HCT116 (cell line): ENCODE results near the gene TAB3. TPM values are rescaled to one million over a fixed set of nuclear protein-coding genes. Genes with fewer than 3 reads are reported as not detected.

Experiments
- ATAC-seq: fragments of 200-7000 bp; cut with Tn5 transposase; 2 replicates; pipeline ENCODE4 v1.9.1; 2020; ENCODE audit warnings: mild to moderate bottlenecking, moderate library complexity
- BruUV-seq: library from RNA; stranded (reverse); fragments of 400-500 nt; replicated peaks from 2 replicates; lab custom pipeline; 2021; lab: Mats Ljungman, UMichigan
- CTCF ChIA-PET: fragments of 300-600 bp; sonication (Branson Sonifier 250); formaldehyde crosslinking; loops from one replicate; lab custom pipeline; 2021; ENCODE audit warnings: antibody characterized with exemption; lab: Charles Lee
- POLR2A ChIA-PET: fragments of 300-600, 350-600 bp; sonication (Branson Sonifier 250); formaldehyde crosslinking; loops from one replicate; lab custom pipeline; 2021; ENCODE audit warnings: antibody characterized with exemption; lab: Charles Lee
- RAD21 ChIA-PET, 2 experiments: fragments of 300-600 bp; sonication (Branson Sonifier 250); formaldehyde crosslinking; loops; one replicate each; lab custom pipeline; 2023; ENCODE audit warnings: low total read pairs in 2 of 2; ENCODE audit not compliant: uncharacterized antibody in 2 of 2, unreplicated experiment in 2 of 2, low non-redundant PET in 1 of 2; lab: Charles Lee
- DNase-seq: peaks from one replicate; pipeline ENCODE4 v3.0.0-alpha.2; 2010; ENCODE audit warnings: low read depth, low spot score
- H2AFZ ChIP-seq: fragments of 200-600 bp; shearing (Covaris generic), sonication (generic); 2 replicates; pipeline ENCODE4 v1.6.1; 2017; ENCODE audit warnings: low read depth, mixed run types, mixed read lengths, antibody characterized with exemption, low read length; ENCODE audit not compliant: poor library complexity, severe bottlenecking
- H3K27ac ChIP-seq: 2 replicates; pipeline ENCODE4 v1.5.1; 2012; ENCODE audit warnings: low read depth, low read length
- H3K27me3 ChIP-seq: fragments of 200-600 bp; sonication (generic); 2 replicates; pipeline ENCODE4 v1.6.1; 2016; ENCODE audit warnings: mixed run types, low read length, mixed read lengths; ENCODE audit not compliant: insufficient read depth
- H3K36me3 ChIP-seq, 2 experiments: fragments of 200-500 bp in 1 of 2; fragments of 200-600 bp in 1 of 2; sonication (Bioruptor generic) in 1 of 2; sonication (generic) in 1 of 2; 2 replicates each; pipeline versions ENCODE4 v1.5.1 to v1.6.1; 2014 to 2016; ENCODE audit warnings: low read length in 2 of 2, inconsistent platforms in 1 of 2, mixed read lengths in 1 of 2, mixed run types in 1 of 2; ENCODE audit not compliant: insufficient read depth in 2 of 2, control insufficient read depth in 1 of 2
- H3K4me1 ChIP-seq, 2 experiments: fragments of 200-600 bp in 1 of 2; sonication (generic) in 1 of 2; 2 replicates each; pipeline versions ENCODE4 v1.5.1 to v1.6.1; 2012 to 2017; ENCODE audit warnings: low read length in 2 of 2, inconsistent platforms in 1 of 2, mild to moderate bottlenecking in 1 of 2, mixed read lengths in 1 of 2, mixed run types in 1 of 2, moderate library complexity in 1 of 2; ENCODE audit not compliant: insufficient read depth in 2 of 2, control insufficient read depth in 1 of 2
- H3K4me2 ChIP-seq: fragments of 200-600 bp; sonication (generic); 2 replicates; pipeline ENCODE4 v1.6.1; 2017; ENCODE audit warnings: mixed run types, low read length, mixed read lengths
- H3K4me3 ChIP-seq, 2 experiments: fragments of 200-600 bp in 1 of 2; sonication (generic) in 1 of 2; replicated peaks in 1 of 2; 2 replicates each; pipeline ENCODE4 v1.5.1; 2011 to 2016; ENCODE audit warnings: low read length in 2 of 2, control low read depth in 1 of 2, low read depth in 1 of 2, mild to moderate bottlenecking in 1 of 2, mixed read lengths in 1 of 2, mixed run types in 1 of 2
- H3K79me2 ChIP-seq: fragments of 200-600 bp; sonication (generic); 2 replicates; pipeline ENCODE4 v1.6.1; 2017; ENCODE audit warnings: mild to moderate bottlenecking, mixed run types, low read length, moderate library complexity, mixed read lengths; ENCODE audit not compliant: insufficient read depth
- H3K9ac ChIP-seq: fragments of 200-600 bp; sonication (generic); 2 replicates; pipeline ENCODE4 v1.6.1; 2016; ENCODE audit warnings: low read length, mixed read lengths
- H3K9me2 ChIP-seq: fragments of 200-600 bp; sonication (generic), shearing (Covaris generic); 2 replicates; pipeline ENCODE4 v1.6.1; 2017; ENCODE audit warnings: mixed run types, mild to moderate bottlenecking, moderate library complexity; ENCODE audit not compliant: insufficient read depth
- H3K9me3 ChIP-seq, 2 experiments: fragments of 200-500 bp in 1 of 2; fragments of 200-600 bp in 1 of 2; sonication (Bioruptor generic) in 1 of 2; sonication (generic) in 1 of 2; 2 replicates each; pipeline ENCODE4 v1.6.1; 2014 to 2017; ENCODE audit warnings: low read length in 2 of 2, mixed read lengths in 2 of 2, inconsistent platforms in 1 of 2, low read depth in 1 of 2, mild to moderate bottlenecking in 1 of 2, mixed run types in 1 of 2, moderate library complexity in 1 of 2; ENCODE audit not compliant: control insufficient read depth in 1 of 2, insufficient read depth in 1 of 2
- H4K20me1 ChIP-seq: fragments of 200-600 bp; sonication (generic), shearing (Covaris generic); 2 replicates; pipeline ENCODE4 v1.6.1; 2017; ENCODE audit warnings: mixed run types, mild to moderate bottlenecking, moderate library complexity; ENCODE audit not compliant: insufficient read depth
- CBX3 ChIP-seq: IDR thresholded peaks from 2 replicates; pipeline ENCODE4 v1.6.1; 2012; ENCODE audit warnings: low read depth
- CTCF ChIP-seq, 3 experiments: fragments of 200-600 bp in 1 of 3; sonication (generic) in 1 of 3; IDR thresholded peaks in 2 of 3; conservative IDR thresholded peaks in 1 of 3; 2 replicates each; pipeline ENCODE4 v1.5.1; 2012 to 2017; ENCODE audit warnings: low read depth in 2 of 3, low read length in 2 of 3, antibody characterized with exemption in 1 of 3, borderline replicate concordance in 1 of 3, control low read depth in 1 of 3, mild to moderate bottlenecking in 1 of 3, mixed read lengths in 1 of 3, mixed run types in 1 of 3, moderate library complexity in 1 of 3; ENCODE audit not compliant: insufficient read depth in 1 of 3
- EGR1 ChIP-seq: IDR thresholded peaks from 2 replicates; pipeline ENCODE4 v1.6.1; 2012; ENCODE audit warnings: low read depth
- ELF1 ChIP-seq: IDR thresholded peaks from 2 replicates; pipeline ENCODE4 v1.6.1; 2012; ENCODE audit warnings: low read depth, borderline replicate concordance
- FOSL1 ChIP-seq: IDR thresholded peaks from 2 replicates; pipeline ENCODE4 v1.6.1; 2012; ENCODE audit warnings: low read depth
- JUND ChIP-seq: IDR thresholded peaks from 2 replicates; pipeline ENCODE4 v1.6.1; 2012
- POLR2A ChIP-seq: IDR thresholded peaks from 2 replicates; pipeline ENCODE4 v1.7.0; 2011; ENCODE audit warnings: borderline replicate concordance; ENCODE audit not compliant: insufficient read depth, insufficient read length; ENCODE audit errors: extremely low read depth
- REST ChIP-seq: IDR thresholded peaks from 2 replicates; pipeline ENCODE4 v1.6.1; 2012; ENCODE audit warnings: low read depth
- SP1 ChIP-seq: IDR thresholded peaks from 2 replicates; pipeline ENCODE4 v1.6.1; 2012; ENCODE audit warnings: low read depth
- TCF7L2 ChIP-seq: IDR thresholded peaks from 2 replicates; pipeline ENCODE4 v1.7.0; 2011; ENCODE audit warnings: borderline replicate concordance, inconsistent platforms; ENCODE audit not compliant: insufficient read depth, insufficient read length; ENCODE audit errors: extremely low read depth
- ZBTB33 ChIP-seq: IDR thresholded peaks from 2 replicates; pipeline ENCODE4 v1.6.1; 2011; ENCODE audit warnings: mild to moderate bottlenecking, low read length, moderate library complexity; ENCODE audit not compliant: insufficient replicate concordance; ENCODE audit errors: extremely low read depth
- ZFX ChIP-seq: fragments of 450-650 bp; IDR thresholded peaks from 2 replicates; pipeline ENCODE4 v1.6.1; 2017
- ZNF274 ChIP-seq: fragments of 200-500 bp; sonication (Bioruptor generic); IDR thresholded peaks from 2 replicates; pipeline ENCODE4 v1.6.1; 2014; ENCODE audit warnings: mild to moderate bottlenecking, low read depth, low read length, inconsistent platforms
- intact Hi-C: fragments of 100-400 bp; cut with micrococcal nuclease; formaldehyde crosslinking; loops from 2 replicates; pipeline ENCODE4 v1.10.0; 2022
- total RNA-seq: library from RNA; stranded (reverse); gene quantifications from one replicate; pipeline ENCODE4 v1.2.1, GENCODE V29; 2021; ENCODE audit not compliant: unreplicated experiment

TAB3 gene
- total RNA-seq, 1 experiment from 2014 or later: 11.2 TPM

GRCh38 chrX:30892591-30892990 lies 3.5 kb upstream of the TAB3 start:
- H3K4me2 ChIP-seq: peak overlapping the region; percentile 62
- H3K9me3 ChIP-seq: no peaks in the 10 kb centered on the region
- peak overlapping the region in 1 of 2 experiments; percentile 35; a peak in 2 of 4 replicates for H3K4me3 ChIP-seq
- no peak overlapping the region for H3K9ac ChIP-seq
- H3K36me3 ChIP-seq: no peaks in the 10 kb centered on the region
- RAD21 ChIA-PET: no interaction called here
- TF ChIP-seq SP1 (peak; percentile 40; the same call in 1 of the 2 replicates), FOSL1 (no peak), REST (no peak), ZNF274 (no peak), CBX3 (no peak), ZFX (no peak), JUND (peak; percentile 51; the same call in 1 of the 2 replicates), POLR2A (no peak), CTCF (IDR thresholded peaks at IDR 0.05 in 2 of 3, conservative IDR thresholded peaks at IDR 0.05 in 1 of 3; ENCODE audit: borderline replicate concordance in 1 of 3, insufficient read depth in 1 of 3, low read depth in 2 of 3, low read length in 2 of 3) (no peak), EGR1 (no peak), ZBTB33 (no peak), TCF7L2 (no peak), ELF1 (no peak)
- intact Hi-C loops: no loop called here
- H3K9me2 ChIP-seq: no peaks in the 10 kb centered on the region
- no peaks in the 10 kb centered on the region for H4K20me1 ChIP-seq
- H2AFZ ChIP-seq: peak overlapping the region; percentile 78
- peaks cover 7 to 30% of the 10 kb centered on the region in 2 experiments for H3K4me1 ChIP-seq
- DNase-seq: peak; percentile 34
- POLR2A ChIA-PET: no interaction called here
- BruUV-seq: no TSS peak
- CTCF ChIA-PET: no interaction called here
- peak overlapping the region; percentile 40; the same call in 1 of the 2 replicates for H3K27ac ChIP-seq
- H3K79me2 ChIP-seq: peaks cover 10% of the 10 kb centered on the region; the same call in 1 of the 2 replicates
- H3K27me3 ChIP-seq: no peaks in the 10 kb centered on the region
- ATAC-seq: 0 out of 2 replicates have a peak, but pooled peaks have one; percentile 13
